Adipose tissue (tissue), 3 donors: Measurements from ENCODE around the gene PCSK2. TPM values are rescaled to one million over a fixed set of nuclear protein-coding genes. Genes with fewer than 3 reads are reported as not detected.

Source experiments
- H3K27ac ChIP-seq: one replicate; pipeline ENCODE4 v1.5.1; 2013; ENCODE audit warnings: low read depth, low read length
- WGBS, 3 donors: extraction: QIAGEN DNeasy Blood & Tissue Kit; methylation state at CpG; one replicate each; pipeline ENCODE4 v1.1.7; 2013; 5-methylcytosine and 5-hydroxymethylcytosine counted together
- polyA plus RNA-seq, 3 donors: library from polyadenylated mRNA; stranded (reverse); fragments of 200-250 nt; gene quantifications; one replicate each; pipeline ENCODE4 v1.2.3, GENCODE V29; 2013
- donor health status: healthy with polysubstance abuse.
- donor health status: Bipolar disorder and iron deficiency.
- donor health status: healthy.

Gene PCSK2
- polyA plus RNA-seq, 3 donors = 0.04 to 4.2 (median 0.45) TPM

GRCh38 chr20:17488916-17489600, 262.2 kb downstream of the PCSK2 start:
- WGBS, 3 donors = 78 to 83% (median 79%) methylated on average over 9 of the region's 9 CpGs

GRCh38 chr20:17490501-17490900, 263.7 kb downstream of the PCSK2 start:
- H3K27ac ChIP-seq = no peak overlapping the region
- WGBS, 3 donors = 86 to 93% (median 89%) methylated on average over 7 of the region's 7 CpGs

More at GRCh38 chr20:17488916-17489600, 262.2 kb downstream of the PCSK2 start:
- no peak overlapping the region for H3K27ac ChIP-seq

GRCh38 chr20:17491041-17491440, 264.2 kb downstream of the PCSK2 start:
- 83 to 94% (median 92%) methylated on average over 11 of the region's 11 CpGs for WGBS, 3 donors
- H3K27ac ChIP-seq = no peak overlapping the region

- no peak overlapping the region for H3K27ac ChIP-seq
- 91 to 98% (median 93%) methylated on average over 4 of the region's 4 CpGs for WGBS, 3 donors
Measured at GRCh38 chr20:17491488-17491887, 264.6 kb downstream of the PCSK2 start.

GRCh38 chr20:17493173-17493572, 266.3 kb downstream of the PCSK2 start:
- H3K27ac ChIP-seq = no peak overlapping the region
- 70 to 83% (median 78%) methylated on average over 2 of the region's 2 CpGs for WGBS, 3 donors

- WGBS, 3 donors = 91 to 96% (median 92%) methylated on average over 7 of the region's 7 CpGs
- no peak overlapping the region for H3K27ac ChIP-seq
Measured at GRCh38 chr20:17494201-17494600, 267.4 kb downstream of the PCSK2 start.

GRCh38 chr20:17495826-17496225, 269.0 kb downstream of the PCSK2 start:
- 88 to 93% (median 89%) methylated on average over 9 of the region's 9 CpGs for WGBS, 3 donors
- H3K27ac ChIP-seq = no peak overlapping the region

- 50 to 58% (median 57%) methylated on average over 11 of the region's 11 CpGs for WGBS, 3 donors
- H3K27ac ChIP-seq = no peak overlapping the region
Measured at GRCh38 chr20:17497821-17498580, 271.2 kb downstream of the PCSK2 start.

GRCh38 chr20:17498641-17499040, 271.8 kb downstream of the PCSK2 start:
- 85 to 93% (median 92%) methylated on average over 13 of the region's 13 CpGs for WGBS, 3 donors
- no peak overlapping the region for H3K27ac ChIP-seq

- 85 to 92% (median 88%) methylated on average over 5 of the region's 5 CpGs for WGBS, 3 donors
- H3K27ac ChIP-seq = no peak overlapping the region
Measured at GRCh38 chr20:17499041-17499440, 272.2 kb downstream of the PCSK2 start.

GRCh38 chr20:17500271-17500670, 273.4 kb downstream of the PCSK2 start:
- WGBS, 3 donors = 92 to 93% (median 93%) methylated on average over 10 of the region's 10 CpGs
- no peak overlapping the region for H3K27ac ChIP-seq

GRCh38 chr20:17500826-17501225, 274.0 kb downstream of the PCSK2 start:
- 86 to 91% (median 87%) methylated on average over 7 of the region's 7 CpGs for WGBS, 3 donors
- no peak overlapping the region for H3K27ac ChIP-seq

GRCh38 chr20:17501701-17502100, 274.9 kb downstream of the PCSK2 start:
- H3K27ac ChIP-seq = no peak overlapping the region
- WGBS, 3 donors = 85 to 86% (median 85%) methylated on average over 9 of the region's 9 CpGs

- 82 to 89% (median 86%) methylated on average over 4 of the region's 4 CpGs for WGBS, 3 donors
Measured at GRCh38 chr20:17502105-17502504, 275.3 kb downstream of the PCSK2 start.

GRCh38 chr20:17503301-17504065, 276.6 kb downstream of the PCSK2 start:
- WGBS, 3 donors = 75 to 80% (median 77%) methylated on average over 6 of the region's 6 CpGs
- H3K27ac ChIP-seq = no peak overlapping the region

More at GRCh38 chr20:17502105-17502504, 275.3 kb downstream of the PCSK2 start:
- H3K27ac ChIP-seq = no peak overlapping the region

- WGBS, 3 donors = 38 to 43% (median 42%) methylated on average over 23 of the region's 23 CpGs
- no peak overlapping the region for H3K27ac ChIP-seq
Measured at GRCh38 chr20:17504066-17504897, 277.4 kb downstream of the PCSK2 start.

GRCh38 chr20:17504898-17505635, 278.2 kb downstream of the PCSK2 start:
- 1 to 2% (median 1%) methylated on average over 30 of the region's 30 CpGs for WGBS, 3 donors
- H3K27ac ChIP-seq = no peak overlapping the region
